GM10248 (cell line): ENCODE data around the gene IL17C.

Experiments used
- CTCF ChIA-PET: fragments of 300-600 bp; sonication (Branson Sonifier 250); formaldehyde crosslinking; extraction: SDS; loops from one replicate; lab custom pipeline; 2021; ENCODE audit warnings: antibody characterized with exemption; lab: Yijun Ruan, JAX
- POLR2A ChIA-PET: fragments of 350-650 bp; sonication (Branson Sonifier 250); formaldehyde crosslinking; extraction: SDS; loops from one replicate; lab custom pipeline; 2020; ENCODE audit warnings: antibody characterized with exemption; lab: Yijun Ruan, JAX
- DNase-seq: peaks from one replicate; pipeline ENCODE4 v3.0.0; 2012; ENCODE audit errors: extremely low spot score
- CTCF ChIP-seq: IDR thresholded peaks from 2 replicates; pipeline ENCODE4 v1.5.1; 2012; ENCODE audit warnings: mild to moderate bottlenecking, low read depth; ENCODE audit errors: extremely low read depth, missing control alignments, control extremely low read depth

The IL17C gene

GRCh38 chr16:88599825-88600538 lies 38.4 kb upstream of the IL17C start:
- POLR2A ChIA-PET: no interaction called here
- no peak for TF ChIP-seq CTCF
- CTCF ChIA-PET: interaction anchor here (1.0 kb wide), 1 partner anchor 33 kb away, joined by 3 read pairs; no protein-coding TSS in a partner anchor
- no peak for DNase-seq

- ChIA-PET POLR2A (no interaction called here), CTCF (interaction anchor here (1.0 kb wide), 1 partner anchor 33 kb away, joined by 3 read pairs; no protein-coding TSS in a partner anchor)
- DNase-seq: no peak
- TF ChIP-seq CTCF: no peak
Measured at GRCh38 chr16:88600539-88600896, 37.9 kb upstream of the IL17C start.

- POLR2A ChIA-PET: no interaction called here
- CTCF ChIA-PET: no interaction called here
- TF ChIP-seq CTCF: no peak
- DNase-seq: no peak
Measured at GRCh38 chr16:88601313-88602036, 36.9 kb upstream of the IL17C start.

GRCh38 chr16:88602091-88602490 lies 36.3 kb upstream of the IL17C start:
- TF ChIP-seq CTCF: no peak
- DNase-seq: no peak
- ChIA-PET CTCF (no interaction called here), POLR2A (interaction anchor here (0.7 kb wide), 1 partner anchor 29 kb away, joined by 5 read pairs; no protein-coding TSS in a partner anchor)

- ChIA-PET POLR2A (no interaction called here), CTCF (no interaction called here)
- no peak for TF ChIP-seq CTCF
- DNase-seq: no peak
Measured at GRCh38 chr16:88605186-88606147, 32.9 kb upstream of the IL17C start.
